Umbilical cord (tissue), 2 donors: ENCODE results near the gene ERFE. TPM values are rescaled to one million over a fixed set of nuclear protein-coding genes. Genes with fewer than 3 reads are reported as not detected.

Experiments
- DNase-seq: peaks from one replicate; pipeline ENCODE4 v3.0.0-alpha.2; 2015; ENCODE audit warnings: low spot score
- total RNA-seq: library from RNA; depleted of rRNA; stranded (reverse); fragments of >200 nt; gene quantifications from one replicate; pipeline ENCODE4 v1.2.3, GENCODE V29; 2014; ENCODE audit warnings: low replicate concordance; ENCODE audit not compliant: insufficient read depth

The ERFE gene
- total RNA-seq, 1 donor from 2014 or later = 4.3 TPM

GRCh38 chr2:238126338-238126737 lies 32.4 kb upstream of the ERFE start:
- no peak for DNase-seq

- no peak for DNase-seq
Measured at GRCh38 chr2:238126775-238127164, 32.0 kb upstream of the ERFE start.

- DNase-seq = peak; percentile 89
Measured at GRCh38 chr2:238127165-238128060, 31.4 kb upstream of the ERFE start.

GRCh38 chr2:238128061-238128440 lies 30.7 kb upstream of the ERFE start:
- no peak for DNase-seq

GRCh38 chr2:238128534-238129001 lies 30.2 kb upstream of the ERFE start:
- no peak for DNase-seq

- no peak for DNase-seq
Measured at GRCh38 chr2:238129166-238130010, 29.4 kb upstream of the ERFE start.

- no peak for DNase-seq
Measured at GRCh38 chr2:238130111-238130695, 28.6 kb upstream of the ERFE start.

GRCh38 chr2:238130696-238131628 lies 27.8 kb upstream of the ERFE start:
- DNase-seq = no peak

- DNase-seq = no peak
Measured at GRCh38 chr2:238131761-238132462, 26.9 kb upstream of the ERFE start.

GRCh38 chr2:238132463-238133450 lies 26.0 kb upstream of the ERFE start:
- DNase-seq = no peak

GRCh38 chr2:238133499-238134392 lies 25.0 kb upstream of the ERFE start:
- DNase-seq = no peak

- DNase-seq = no peak
Measured at GRCh38 chr2:238134393-238134785, 24.4 kb upstream of the ERFE start.

- no peak for DNase-seq
Measured at GRCh38 chr2:238135601-238136150, 23.1 kb upstream of the ERFE start.

- no peak for DNase-seq
Measured at GRCh38 chr2:238136820-238137537, 21.8 kb upstream of the ERFE start.

GRCh38 chr2:238137885-238138284 lies 20.9 kb upstream of the ERFE start:
- no peak for DNase-seq

- peak; percentile 62 for DNase-seq
Measured at GRCh38 chr2:238138331-238139195, 20.2 kb upstream of the ERFE start, which contains the start of gene KLHL30. TSS of gene KLHL30 (plus strand) at chr2:238138668. CDS start at chr2:238140755, 2,087 bp downstream.
